GM19452 (cell line): ENCODE measurements around the gene AKAP9.
"Not testable (repeated sequence)": the region's sequence is repeated elsewhere in the genome, so short reads cannot be mapped to it uniquely, and the experiment has no call there.

Experiments
- ATAC-seq: cut with Tn5 transposase; IDR thresholded peaks from one replicate; pipeline ENCODE4 v1.9.1; 2021; ENCODE audit not compliant: unreplicated experiment

The AKAP9 gene

DNA sequence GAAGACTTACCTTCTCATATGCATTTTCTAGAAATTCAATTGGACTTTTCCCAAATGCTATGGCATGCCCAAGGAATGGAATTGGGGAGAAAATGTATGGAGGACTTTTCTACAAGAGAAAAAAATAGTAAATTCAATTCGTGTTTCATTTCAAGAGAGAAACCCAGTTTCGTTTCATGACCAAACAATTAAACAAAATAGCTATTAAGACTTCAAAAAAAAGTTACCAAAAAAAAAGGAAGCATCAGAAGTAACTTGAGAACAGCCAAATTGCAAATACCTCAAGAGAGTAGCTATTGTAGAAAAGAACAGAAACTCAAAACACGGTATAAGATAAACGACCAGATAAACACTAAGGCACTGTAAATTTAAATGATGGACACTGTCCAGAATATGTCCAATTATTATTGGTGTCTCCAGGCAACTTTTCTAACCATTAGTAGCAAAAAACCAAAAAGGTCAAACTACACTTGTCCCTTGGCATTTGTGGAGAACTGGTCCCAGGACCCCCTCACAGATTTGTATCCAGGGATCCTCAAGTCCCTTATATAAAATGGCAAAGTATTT is 191.2 kb downstream of the AKAP9 start:
- no peak for ATAC-seq

- peak; percentile 19 for ATAC-seq
Observed at GRCh38 chr7:92133133-92133736, 192.6 kb downstream of the AKAP9 start.

GRCh38 chr7:92133737-92134270 is 193.1 kb downstream of the AKAP9 start:
- ATAC-seq = peak; percentile 31

DNA sequence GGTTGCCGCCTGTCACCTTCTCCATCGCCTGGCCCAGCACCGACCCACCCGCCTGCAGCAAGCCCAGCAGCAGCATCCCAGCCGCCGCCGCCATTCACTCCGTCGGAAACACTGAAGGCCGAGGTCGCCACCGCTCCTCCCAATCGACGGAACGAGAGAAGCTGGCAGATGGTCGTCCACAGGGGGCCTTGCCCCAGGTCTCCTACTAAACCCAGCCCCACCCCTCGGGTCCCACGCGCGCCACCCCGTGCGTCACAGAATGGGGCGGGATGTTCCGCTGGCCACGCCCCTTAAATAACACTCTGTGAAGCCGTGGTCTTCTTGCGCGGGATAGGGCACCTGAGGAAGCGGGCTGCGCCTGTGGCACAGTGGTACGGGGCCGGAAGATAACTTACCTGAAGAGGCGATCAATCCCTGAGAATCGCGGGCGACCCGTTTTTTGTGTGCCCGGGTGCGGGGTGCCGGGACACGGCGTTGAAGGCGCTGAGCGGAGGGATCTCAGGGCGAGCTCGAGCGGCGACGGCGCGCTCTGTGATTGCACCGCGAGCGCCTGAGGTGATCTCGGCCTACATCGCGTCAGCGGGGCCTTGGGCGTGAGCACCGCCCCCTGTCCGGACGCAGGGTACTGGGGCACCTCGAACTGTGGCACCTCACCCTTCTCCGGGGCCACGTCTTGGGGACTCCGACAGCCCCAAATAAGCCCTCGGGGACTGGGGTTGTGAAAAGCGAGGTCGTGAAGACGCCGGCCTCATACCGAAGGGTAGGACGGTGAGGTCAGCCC is 193.8 kb downstream of the AKAP9 start, which contains the start of gene CYP51A1:
Gene CYP51A1 (minus strand): TSS at position 207 of the 781 bp plus-strand sequence. CDS start 113 bp downstream, at position 94.
- peak; percentile 90 for ATAC-seq

DNA sequence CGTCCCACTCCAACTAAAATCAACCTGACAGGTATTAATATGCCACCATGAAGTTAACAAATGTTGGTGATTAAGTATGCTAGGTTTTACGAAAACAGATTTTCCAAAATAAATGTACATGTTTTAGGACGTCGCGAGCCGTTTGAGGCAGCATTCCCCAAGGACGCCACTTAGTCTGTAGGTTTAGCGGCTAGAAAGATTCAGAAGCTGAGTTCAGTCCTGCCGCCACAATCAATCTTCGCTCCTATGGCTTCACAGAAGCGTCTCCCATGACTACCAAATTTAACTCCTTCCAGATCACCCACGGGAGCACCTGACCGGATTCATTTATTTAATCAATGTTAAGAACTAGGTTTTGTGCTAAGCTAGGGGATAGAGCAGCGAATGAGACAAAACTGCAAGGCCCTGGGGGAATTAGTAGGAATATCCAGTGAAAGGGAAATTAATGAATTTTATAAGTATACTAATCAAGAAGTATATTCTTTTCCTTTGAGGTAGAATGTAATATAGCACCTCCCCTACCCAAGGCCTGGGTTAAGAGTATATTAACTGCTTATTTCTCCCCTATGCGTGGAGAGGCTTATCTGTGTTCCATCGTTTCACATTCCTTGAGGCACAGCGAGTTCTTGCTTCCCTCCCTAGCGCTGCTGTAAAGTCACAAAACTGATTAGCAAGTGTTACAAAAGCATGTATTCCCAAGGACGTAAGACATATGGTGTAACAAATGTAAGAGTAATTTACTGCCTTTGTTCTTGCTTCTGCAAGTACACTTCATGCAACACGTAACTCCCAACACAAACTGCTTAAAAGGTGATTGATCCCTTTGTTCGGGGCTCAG is 194.6 kb downstream of the AKAP9 start:
- ATAC-seq = no peak

DNA sequence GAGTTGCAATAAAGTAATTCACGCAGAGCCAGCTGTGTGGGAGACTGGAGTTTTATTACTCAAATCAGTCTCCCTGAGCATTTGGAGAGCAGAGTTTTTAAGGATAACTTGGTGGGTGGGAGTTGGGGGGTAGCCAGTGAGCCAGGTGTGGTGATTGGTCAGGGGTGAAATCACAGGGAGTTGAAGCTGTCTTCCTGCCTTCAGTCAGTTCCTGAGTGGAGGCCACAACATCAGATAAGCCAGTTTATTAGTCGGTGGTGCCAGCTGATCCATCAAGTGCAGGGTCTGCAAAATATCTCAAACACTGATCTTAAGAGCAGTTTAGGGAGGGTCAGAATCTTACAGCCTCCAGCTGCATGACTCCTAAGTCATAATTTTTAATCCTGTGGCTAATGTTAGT is 196.9 kb downstream of the AKAP9 start:
- no peak for ATAC-seq

- no peak for ATAC-seq
Observed at GRCh38 chr7:92141161-92141560, 200.5 kb downstream of the AKAP9 start.

DNA sequence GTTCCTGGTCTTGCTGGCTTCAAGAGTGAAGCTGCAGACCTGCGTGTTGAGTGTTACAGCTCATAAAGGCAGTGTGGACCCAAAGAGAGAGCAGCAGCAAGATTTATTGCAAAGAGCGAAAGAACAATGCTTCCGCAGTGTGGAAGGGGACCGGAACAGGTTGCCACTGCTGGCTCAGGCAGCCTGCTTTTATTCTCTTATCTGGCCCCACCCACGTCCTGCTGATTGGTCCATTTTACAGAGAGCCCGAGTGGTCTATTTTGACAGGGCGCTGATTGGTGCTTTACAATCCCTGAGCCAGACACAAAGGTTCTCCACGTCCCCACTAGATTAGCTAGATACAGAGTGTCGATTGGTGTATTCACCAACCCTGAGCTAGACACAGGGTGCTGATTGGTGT is 202.1 kb downstream of the AKAP9 start:
- not testable (repeated sequence) for ATAC-seq

GRCh38 chr7:92143192-92143880 is 202.7 kb downstream of the AKAP9 start:
- not testable (repeated sequence) for ATAC-seq

DNA sequence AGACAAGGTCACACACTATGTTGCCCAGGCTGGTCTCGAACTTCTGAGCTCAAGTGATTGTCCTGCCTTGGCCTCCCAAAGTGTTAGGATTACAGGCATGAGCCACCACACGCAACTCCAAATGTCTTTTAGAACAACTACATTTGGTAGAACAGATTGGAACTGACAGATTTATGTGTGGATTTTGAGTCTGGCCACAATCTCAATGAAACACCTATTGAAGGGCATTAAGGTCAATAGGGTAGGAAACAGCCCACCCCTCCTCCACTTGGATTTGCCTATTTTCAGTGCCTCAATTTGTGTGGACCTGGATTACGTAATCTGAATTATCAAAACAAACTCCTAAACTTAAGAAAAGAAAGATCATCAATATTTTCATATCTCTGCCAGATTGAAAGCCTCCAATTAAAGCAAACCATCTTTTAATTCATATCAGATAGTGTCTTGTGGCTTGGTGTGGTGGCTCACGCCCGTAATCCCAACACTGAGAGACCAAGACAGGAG is 209.1 kb downstream of the AKAP9 start:
- ATAC-seq = no peak

DNA sequence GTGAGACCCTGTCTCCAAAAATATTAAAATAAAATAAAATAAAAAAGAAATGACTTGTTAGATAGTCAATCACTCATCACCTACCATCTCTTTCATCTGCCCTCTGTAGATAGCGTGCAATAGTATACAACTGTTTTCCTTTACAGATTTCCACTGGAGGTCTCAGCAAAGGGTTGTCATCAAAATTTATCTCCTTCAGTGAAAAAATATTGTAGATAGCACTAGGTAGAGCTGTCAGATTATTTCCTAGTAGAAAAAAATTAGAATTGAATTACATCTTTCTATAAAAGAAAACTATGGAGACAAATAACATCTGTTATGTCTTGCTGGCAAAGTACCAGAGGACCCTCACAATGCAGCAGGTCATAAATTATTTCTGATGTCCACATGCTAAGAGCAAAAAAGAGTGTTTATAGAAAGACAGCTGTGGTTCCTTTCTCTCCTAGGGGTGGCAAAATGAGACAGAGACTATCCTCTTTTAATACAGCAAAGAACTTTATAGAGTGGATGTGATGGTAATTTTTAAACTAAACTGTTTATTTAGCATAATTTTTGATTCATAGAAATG is 209.9 kb downstream of the AKAP9 start:
- no peak for ATAC-seq

- ATAC-seq = no peak
Observed at GRCh38 chr7:92155108-92155739, 214.6 kb downstream of the AKAP9 start.

DNA sequence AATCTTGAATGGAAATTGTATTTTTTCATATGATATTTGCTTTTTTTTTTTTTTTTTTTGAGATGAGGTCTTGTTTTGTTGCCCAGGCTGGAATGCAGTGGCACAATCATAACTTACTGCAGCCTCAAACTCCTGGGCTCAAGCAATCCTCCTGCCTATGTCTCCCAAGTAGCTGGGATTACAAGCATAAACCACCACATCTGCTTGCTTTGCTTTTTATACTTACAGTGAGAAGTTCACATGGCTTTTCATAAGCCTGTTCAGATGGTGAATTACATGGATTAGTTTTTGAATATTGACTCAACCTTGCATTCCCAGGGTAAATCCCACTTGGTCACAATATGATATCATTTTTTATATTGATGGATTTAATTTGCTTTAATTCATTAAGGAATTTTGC is 216.3 kb downstream of the AKAP9 start:
- no peak for ATAC-seq

DNA sequence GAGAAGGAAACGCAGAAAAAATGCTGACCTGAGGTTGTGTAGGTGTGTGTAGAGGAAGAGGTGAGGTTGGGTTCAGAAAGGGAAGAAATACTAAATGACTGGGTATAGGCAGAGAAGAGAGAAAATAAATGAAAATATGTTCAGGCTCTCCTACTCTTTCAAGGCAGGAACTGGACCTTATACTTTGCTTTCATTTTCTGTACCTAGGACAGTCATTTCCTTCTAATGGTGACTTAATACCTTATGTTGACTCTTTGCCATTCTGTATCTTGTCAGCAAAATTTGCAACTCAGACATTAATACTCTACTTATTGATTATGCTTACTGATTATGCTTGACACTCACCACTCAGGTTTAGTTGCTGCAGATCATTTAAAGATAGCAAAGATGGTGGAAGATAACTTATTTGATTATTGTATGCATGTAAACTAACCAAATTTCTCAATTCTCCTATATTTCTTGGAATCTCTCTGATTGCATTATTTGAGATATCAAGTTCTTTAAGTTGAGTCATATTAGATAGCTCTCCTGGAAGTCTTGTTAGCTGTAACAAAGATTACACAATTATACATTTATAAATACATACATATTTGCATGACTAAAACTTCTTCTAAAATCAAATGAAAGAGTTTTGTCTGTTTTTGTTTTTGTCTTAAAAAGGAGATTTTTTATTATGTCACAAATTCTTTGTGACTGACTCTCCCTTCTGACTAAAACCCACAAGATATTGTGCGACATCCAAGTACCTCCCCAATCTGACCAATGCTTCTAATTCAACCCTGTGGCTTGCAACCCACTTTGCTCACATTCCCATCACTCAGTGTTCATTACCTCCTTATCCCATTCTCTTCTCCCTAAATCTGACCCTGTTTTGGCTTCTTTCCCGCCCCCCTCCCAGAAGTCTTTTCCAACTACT is 218.3 kb downstream of the AKAP9 start:
- peak; percentile 83 for ATAC-seq
